ENCODE data around the gene LCLAT1.
"Not testable (repeated sequence)": the region's sequence is repeated elsewhere in the genome, so short reads cannot be mapped to it uniquely, and the experiment has no call there.

Gene LCLAT1

DNA sequence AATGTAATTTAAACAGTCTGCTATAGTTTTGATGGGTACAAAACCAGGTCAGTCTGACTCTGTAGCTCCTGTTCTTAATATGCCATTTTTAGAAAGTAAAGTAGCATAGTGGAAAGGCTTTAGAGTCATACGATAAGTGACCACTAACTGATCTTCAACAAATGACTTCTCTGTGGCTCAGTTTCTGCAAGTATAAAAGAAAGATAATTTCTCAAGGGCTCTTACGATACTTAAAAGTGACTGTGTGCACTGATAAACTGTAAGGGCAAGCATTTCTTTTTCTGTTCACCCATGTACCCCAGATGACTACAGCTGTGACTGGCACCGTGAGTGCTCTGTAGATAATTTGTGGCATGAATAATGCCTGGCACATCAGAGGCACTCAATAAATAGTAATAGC is 178.7 kb downstream of the LCLAT1 start:
- H3K9me3 ChIP-seq (ENCODE audit: low read length), result no peaks in the 10 kb centered on the region
- no peak overlapping the region for H2AFZ ChIP-seq (ENCODE audit: low read depth, low read length)
- H3K4me3 ChIP-seq (ENCODE audit: low read length), result no peak overlapping the region
- no peaks in the 10 kb centered on the region for H3K4me1 ChIP-seq (ENCODE audit: insufficient read depth, low read length)
- H3K27me3 ChIP-seq (ENCODE audit: insufficient read depth, low read length), result no peaks in the 10 kb centered on the region
- H3K36me3 ChIP-seq (ENCODE audit: insufficient read depth, low read length), result no peaks in the 10 kb centered on the region

DNA sequence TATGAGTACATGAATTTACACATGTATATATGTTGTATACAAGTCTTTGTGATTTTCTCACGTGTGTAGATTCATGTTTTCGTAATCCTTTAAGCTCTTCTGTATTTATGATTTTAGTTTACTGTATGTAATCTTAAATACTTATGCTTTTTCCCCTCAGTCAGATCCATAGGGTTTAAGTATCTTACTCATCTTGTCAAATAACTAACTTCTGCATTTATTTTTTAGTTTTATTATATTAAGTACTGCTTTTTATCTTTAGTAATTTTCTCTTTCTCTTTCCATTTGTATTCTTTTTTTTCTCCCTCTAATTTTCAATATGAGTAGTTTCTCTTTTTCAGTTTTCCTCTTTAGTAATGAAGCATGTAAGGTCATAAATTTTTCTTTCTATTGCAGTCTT is 179.4 kb downstream of the LCLAT1 start:
- Histone ChIP-seq H3K4me3 (ENCODE audit: low read length) (no peak overlapping the region), H2AFZ (ENCODE audit: low read depth, low read length) (no peak overlapping the region), H3K9me3 (ENCODE audit: low read length) (no peaks in the 10 kb centered on the region), H3K36me3 (ENCODE audit: insufficient read depth, low read length) (no peaks in the 10 kb centered on the region), H3K27me3 (ENCODE audit: insufficient read depth, low read length) (no peaks in the 10 kb centered on the region), H3K4me1 (ENCODE audit: insufficient read depth, low read length) (no peaks in the 10 kb centered on the region)

DNA sequence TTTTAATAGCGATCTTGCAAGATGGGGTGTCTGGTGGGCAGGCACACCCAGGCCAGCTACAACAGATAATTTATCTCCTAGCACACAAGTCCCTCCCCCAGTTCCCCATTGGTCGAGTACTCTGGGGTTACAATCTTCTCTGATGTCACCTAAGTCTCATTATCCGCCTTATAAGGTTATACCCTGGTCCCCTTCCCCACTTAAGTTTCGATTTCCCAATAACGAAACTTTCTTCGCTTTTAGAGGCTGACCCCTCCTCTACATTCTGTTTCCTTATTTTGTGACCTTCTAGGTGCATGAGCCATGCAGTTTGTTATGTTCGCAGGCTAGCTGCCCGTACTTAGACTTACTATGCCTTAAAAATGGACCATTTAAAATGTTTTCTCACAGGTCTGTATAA is 180.1 kb downstream of the LCLAT1 start:
- no peaks in the 10 kb centered on the region for H3K27me3 ChIP-seq (ENCODE audit: insufficient read depth, low read length)
- H3K4me1 ChIP-seq (ENCODE audit: insufficient read depth, low read length), result no peaks in the 10 kb centered on the region
- no peak overlapping the region for H3K4me3 ChIP-seq (ENCODE audit: low read length)
- H3K9me3 ChIP-seq (ENCODE audit: low read length), result no peaks in the 10 kb centered on the region
- no peak overlapping the region for H2AFZ ChIP-seq (ENCODE audit: low read depth, low read length)
- no peaks in the 10 kb centered on the region for H3K36me3 ChIP-seq (ENCODE audit: insufficient read depth, low read length)

DNA sequence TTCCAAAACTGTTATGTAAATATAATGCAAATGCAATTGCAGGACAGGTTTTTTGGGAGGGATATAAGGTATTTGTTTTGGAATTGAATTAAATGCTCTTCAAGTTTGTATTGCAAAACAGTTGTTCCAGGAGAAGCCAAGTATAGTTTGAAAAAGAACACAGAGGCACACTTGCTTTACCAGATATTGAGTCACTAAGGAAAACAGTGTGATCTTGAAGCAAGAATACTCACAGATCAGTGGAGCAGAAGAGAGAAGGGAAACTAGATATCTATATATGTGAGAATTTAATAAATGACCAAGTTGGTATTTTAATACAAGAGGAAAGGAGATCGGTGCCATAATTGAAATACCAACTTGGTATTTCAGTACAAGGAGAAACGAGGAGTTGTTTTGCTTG is 181.3 kb downstream of the LCLAT1 start:
- H2AFZ ChIP-seq (ENCODE audit: low read depth, low read length), result no peak overlapping the region
- H3K4me1 ChIP-seq (ENCODE audit: insufficient read depth, low read length), result no peaks in the 10 kb centered on the region
- no peaks in the 10 kb centered on the region for H3K36me3 ChIP-seq (ENCODE audit: insufficient read depth, low read length)

DNA sequence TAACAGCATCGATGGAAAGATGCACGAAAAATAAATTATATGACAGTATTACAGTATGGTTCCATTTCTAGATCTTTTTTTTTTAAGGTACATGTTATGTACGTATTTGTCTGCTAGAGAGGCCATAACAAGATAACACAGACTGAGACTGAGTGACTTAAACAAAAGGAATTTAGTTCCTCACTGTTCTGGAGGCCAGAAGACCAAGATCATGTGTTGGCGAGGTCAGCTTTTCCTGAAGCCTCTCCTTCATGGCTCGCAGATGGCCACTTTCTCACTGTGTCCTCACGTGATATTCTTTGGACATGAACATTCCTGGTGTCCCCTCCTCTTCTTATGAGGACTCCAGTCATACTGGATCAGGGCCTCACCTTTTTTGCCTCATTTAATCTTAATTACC is 182.8 kb downstream of the LCLAT1 start:
- Histone ChIP-seq H3K27me3 (ENCODE audit: insufficient read depth, low read length) (no peaks in the 10 kb centered on the region), H2AFZ (ENCODE audit: low read depth, low read length) (no peak overlapping the region), H3K36me3 (ENCODE audit: insufficient read depth, low read length) (no peaks in the 10 kb centered on the region), H3K4me3 (ENCODE audit: low read length) (no peak overlapping the region), H3K9me3 (ENCODE audit: low read length) (no peaks in the 10 kb centered on the region), H3K4me1 (ENCODE audit: insufficient read depth, low read length) (no peaks in the 10 kb centered on the region)

More for the DNA sequence above, 181.3 kb downstream of the LCLAT1 start:
- Histone ChIP-seq H3K4me3 (ENCODE audit: low read length) (no peak overlapping the region), H3K27me3 (ENCODE audit: insufficient read depth, low read length) (no peaks in the 10 kb centered on the region), H3K9me3 (ENCODE audit: low read length) (no peaks in the 10 kb centered on the region)

DNA sequence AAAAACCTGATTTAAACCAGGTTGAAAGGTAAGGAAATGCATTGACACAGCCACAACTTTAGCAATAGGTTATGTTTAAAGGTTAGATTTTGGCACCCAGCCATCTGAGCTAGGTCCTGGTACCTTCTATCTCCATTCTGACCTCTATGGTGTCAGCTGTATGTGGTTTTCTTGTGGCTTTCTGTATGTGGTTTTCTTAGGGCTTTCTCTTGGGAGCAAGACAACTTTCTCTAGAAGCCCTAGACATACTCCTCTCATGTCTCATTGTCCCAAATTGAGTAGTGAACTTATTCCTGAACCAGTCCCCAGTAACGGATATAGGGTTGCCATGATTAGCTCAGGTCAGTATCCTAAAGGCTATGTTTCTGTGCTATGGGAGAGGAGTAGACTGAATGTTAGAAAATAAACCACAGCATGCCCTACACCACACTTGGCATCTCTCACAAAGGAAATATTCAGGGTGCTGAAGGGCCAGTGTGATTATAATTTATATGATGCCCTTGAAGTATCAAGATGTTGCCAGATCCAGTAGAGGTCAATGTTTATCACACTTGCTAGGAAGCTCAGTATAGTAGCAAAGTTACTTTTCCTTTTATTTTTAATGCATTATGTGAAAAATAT is 184.1 kb downstream of the LCLAT1 start:
- H3K4me3 ChIP-seq (ENCODE audit: low read length), result no peak overlapping the region
- no peak overlapping the region for H2AFZ ChIP-seq (ENCODE audit: low read depth, low read length)
- no peaks in the 10 kb centered on the region for H3K4me1 ChIP-seq (ENCODE audit: insufficient read depth, low read length)
- no peaks in the 10 kb centered on the region for H3K27me3 ChIP-seq (ENCODE audit: insufficient read depth, low read length)
- no peaks in the 10 kb centered on the region for H3K36me3 ChIP-seq (ENCODE audit: insufficient read depth, low read length)
- no peaks in the 10 kb centered on the region for H3K9me3 ChIP-seq (ENCODE audit: low read length)

DNA sequence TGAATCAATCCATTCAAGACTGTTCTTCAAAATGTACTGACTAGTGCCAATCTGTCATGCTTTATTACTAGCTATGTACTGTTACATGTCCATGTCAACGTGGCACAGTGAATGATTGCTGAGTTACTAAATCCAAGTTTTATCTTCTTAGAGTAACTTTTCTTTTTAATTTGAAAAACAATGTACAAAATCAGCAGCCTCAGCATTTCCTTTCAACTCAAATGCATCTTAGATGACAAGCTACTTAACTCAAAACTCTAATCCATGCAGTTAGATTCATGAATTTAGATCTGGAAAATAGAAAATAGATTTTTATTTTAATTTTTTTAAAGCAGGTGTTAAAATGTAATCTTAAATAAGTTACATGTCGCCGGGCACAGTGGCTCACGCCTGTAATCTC is 186.0 kb downstream of the LCLAT1 start:
- no peaks in the 10 kb centered on the region for H3K4me1 ChIP-seq (ENCODE audit: insufficient read depth, low read length)
- no peaks in the 10 kb centered on the region for H3K9me3 ChIP-seq (ENCODE audit: low read length)
- H2AFZ ChIP-seq (ENCODE audit: low read depth, low read length), result no peak overlapping the region
- no peak overlapping the region for H3K4me3 ChIP-seq (ENCODE audit: low read length)
- no peaks in the 10 kb centered on the region for H3K36me3 ChIP-seq (ENCODE audit: insufficient read depth, low read length)
- H3K27me3 ChIP-seq (ENCODE audit: insufficient read depth, low read length), result no peaks in the 10 kb centered on the region

DNA sequence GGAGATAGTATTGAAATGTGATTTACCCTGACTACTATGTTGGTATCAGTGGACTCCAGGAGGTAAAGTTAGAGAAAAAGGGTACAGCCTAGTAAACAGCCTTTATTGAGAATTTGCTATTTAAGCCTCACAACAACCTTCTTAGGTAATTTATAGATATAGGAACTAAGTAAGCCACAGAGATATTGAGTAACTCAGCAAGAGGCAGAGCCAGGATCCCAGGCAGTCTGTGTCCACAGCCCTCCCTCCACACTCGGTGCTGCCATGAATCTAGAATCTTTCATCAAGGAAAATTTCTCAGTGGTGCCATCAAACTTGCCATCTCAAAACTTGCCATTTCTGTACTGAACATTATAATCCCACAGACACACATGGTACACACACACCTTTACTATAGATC is 189.3 kb downstream of the LCLAT1 start:
- H2AFZ ChIP-seq (ENCODE audit: low read depth, low read length), result no peak overlapping the region
- no peaks in the 10 kb centered on the region for H3K9me3 ChIP-seq (ENCODE audit: low read length)
- H3K4me1 ChIP-seq (ENCODE audit: insufficient read depth, low read length), result no peaks in the 10 kb centered on the region
- H3K27me3 ChIP-seq (ENCODE audit: insufficient read depth, low read length), result no peaks in the 10 kb centered on the region
- no peak overlapping the region for H3K4me3 ChIP-seq (ENCODE audit: low read length)
- H3K36me3 ChIP-seq (ENCODE audit: insufficient read depth, low read length), result peaks cover 11% of the 10 kb centered on the region

DNA sequence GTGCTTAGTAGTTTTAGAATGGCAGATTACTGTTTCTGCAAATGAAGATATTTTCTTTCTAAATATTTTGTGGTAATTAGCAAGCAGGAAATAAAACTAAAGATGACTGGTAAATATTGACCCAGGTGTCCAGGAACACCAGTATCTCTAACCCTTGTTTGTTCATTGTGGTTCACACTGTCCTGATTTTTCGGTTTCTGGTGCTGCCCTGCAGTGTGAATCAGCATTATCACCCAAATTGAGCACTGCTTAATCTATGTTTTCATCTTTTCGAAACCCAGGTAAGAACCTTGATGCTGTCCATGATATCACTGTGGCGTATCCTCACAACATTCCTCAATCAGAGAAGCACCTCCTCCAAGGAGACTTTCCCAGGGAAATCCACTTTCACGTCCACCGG is 192.8 kb downstream of the LCLAT1 start:
- Histone ChIP-seq H2AFZ (ENCODE audit: low read depth, low read length) (no peak overlapping the region), H3K27me3 (ENCODE audit: insufficient read depth, low read length) (no peaks in the 10 kb centered on the region), H3K4me3 (ENCODE audit: low read length) (no peak overlapping the region), H3K9me3 (ENCODE audit: low read length) (no peaks in the 10 kb centered on the region), H3K4me1 (ENCODE audit: insufficient read depth, low read length) (no peaks in the 10 kb centered on the region), H3K36me3 (ENCODE audit: insufficient read depth, low read length) (peaks cover 11% of the 10 kb centered on the region)

DNA sequence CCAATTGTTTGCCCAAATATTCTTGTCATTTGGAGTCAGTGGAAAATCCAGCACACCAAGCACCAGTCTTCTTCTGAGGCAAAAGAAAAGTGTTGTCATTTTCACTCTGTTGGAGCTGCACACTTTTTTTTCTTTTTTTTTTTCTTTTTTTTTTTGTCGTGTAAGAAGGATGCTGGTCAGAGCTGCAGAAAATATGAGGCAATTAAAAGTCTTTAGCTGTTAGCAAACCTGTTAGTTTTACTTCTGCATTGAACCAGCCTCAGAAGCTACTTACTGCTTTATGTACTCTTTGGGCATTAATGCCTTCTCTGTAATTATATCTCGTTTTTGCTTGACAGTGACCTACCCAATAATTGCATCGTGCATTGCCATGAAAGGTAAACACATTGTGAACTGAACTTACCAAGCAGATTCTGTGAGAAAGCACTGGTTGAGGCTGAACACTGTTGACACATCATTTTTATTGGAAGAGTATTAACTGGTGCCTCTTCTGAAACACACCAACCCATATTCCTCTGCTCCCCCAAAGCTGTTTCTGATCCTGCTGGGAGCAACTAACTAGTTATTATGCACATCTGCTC is 194.8 kb downstream of the LCLAT1 start:
- Histone ChIP-seq H3K4me3 (ENCODE audit: low read length) (no peak overlapping the region), H3K27me3 (ENCODE audit: insufficient read depth, low read length) (no peaks in the 10 kb centered on the region), H3K9me3 (ENCODE audit: low read length) (no peaks in the 10 kb centered on the region), H3K4me1 (ENCODE audit: insufficient read depth, low read length) (no peaks in the 10 kb centered on the region), H3K36me3 (ENCODE audit: insufficient read depth, low read length) (peaks cover 11% of the 10 kb centered on the region), H2AFZ (ENCODE audit: low read depth, low read length) (no peak overlapping the region)

DNA sequence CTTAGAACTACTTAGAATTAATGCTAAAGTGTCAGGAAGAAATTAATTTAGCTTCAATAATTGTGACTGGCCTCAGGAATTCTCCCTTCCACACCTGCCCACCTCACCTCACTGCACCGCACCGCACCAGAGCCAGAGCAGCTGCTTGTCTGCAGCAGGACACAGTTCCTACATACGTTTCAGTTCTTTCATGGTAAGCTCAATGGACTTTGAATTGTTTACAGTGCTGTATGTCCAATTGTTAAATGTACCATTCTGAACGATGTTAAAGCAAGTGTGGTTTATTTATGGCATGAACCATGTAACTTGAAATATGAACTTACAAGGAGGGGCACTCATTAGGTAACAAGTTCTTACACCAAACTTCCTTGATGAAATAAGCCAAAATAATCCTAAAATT is 196.0 kb downstream of the LCLAT1 start:
- H3K9me3 ChIP-seq (ENCODE audit: low read length); H3K27me3 ChIP-seq (ENCODE audit: insufficient read depth, low read length); H3K4me3 ChIP-seq (ENCODE audit: low read length); H2AFZ ChIP-seq (ENCODE audit: low read depth, low read length); H3K4me1 ChIP-seq (ENCODE audit: insufficient read depth, low read length): not testable (repeated sequence)
- H3K36me3 ChIP-seq (ENCODE audit: insufficient read depth, low read length), result peaks cover 11% of the 10 kb centered on the region

DNA sequence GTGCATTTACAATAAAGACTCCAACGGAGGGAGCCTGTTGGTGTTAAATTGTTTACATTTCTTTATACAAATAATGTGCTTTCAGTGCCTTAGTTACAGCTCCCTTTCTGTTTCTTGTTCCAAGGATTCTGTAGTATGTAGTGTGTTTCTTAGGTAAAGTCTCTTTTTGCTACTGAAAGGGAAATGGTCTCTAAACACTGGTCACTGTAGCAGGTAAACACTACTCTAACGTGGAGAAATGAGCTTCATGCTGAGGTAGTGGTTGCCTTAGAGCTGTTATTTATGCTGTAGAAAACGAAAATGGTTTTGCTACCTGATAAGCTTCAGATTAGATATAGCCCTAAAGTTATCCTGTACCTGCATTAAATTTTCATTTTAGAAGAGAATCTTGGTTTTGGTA is 196.6 kb downstream of the LCLAT1 start:
- H3K27me3 ChIP-seq (ENCODE audit: insufficient read depth, low read length), result no peaks in the 10 kb centered on the region
- no peaks in the 10 kb centered on the region for H3K9me3 ChIP-seq (ENCODE audit: low read length)
- H2AFZ ChIP-seq (ENCODE audit: low read depth, low read length), result no peak overlapping the region
- H3K4me3 ChIP-seq (ENCODE audit: low read length), result no peak overlapping the region
- H3K4me1 ChIP-seq (ENCODE audit: insufficient read depth, low read length), result no peaks in the 10 kb centered on the region
- peaks cover 11% of the 10 kb centered on the region for H3K36me3 ChIP-seq (ENCODE audit: insufficient read depth, low read length)

DNA sequence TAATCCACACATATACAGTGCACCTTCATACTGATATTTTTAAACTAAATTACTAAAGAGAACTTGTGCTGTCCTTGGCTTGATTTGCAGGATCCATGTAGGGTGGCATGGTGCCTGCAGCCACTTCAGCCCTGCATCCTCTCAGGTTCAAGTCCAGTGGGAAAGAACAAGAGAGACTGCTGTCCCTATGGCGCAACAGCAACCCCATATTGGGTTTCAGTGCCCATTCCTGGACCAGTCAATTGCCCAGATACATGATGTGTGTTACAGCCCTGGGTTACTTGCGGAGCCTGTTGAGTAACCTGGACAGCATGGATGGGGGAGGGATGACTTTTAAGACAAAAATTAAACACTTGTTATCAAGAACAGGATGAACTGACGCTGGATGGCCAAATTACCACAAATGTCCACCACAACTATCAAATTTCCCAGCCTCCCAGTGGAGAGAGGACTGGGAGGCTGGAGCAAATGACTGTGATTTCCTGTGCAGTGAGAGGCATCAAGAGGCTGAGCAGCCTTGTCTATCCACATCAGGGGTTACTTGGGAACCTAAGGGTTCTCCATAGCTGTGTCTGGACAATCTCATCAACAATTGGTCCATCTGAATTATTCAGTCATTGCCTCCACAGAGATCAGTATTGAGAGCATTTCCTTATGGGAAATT is 198.2 kb downstream of the LCLAT1 start:
- Histone ChIP-seq H3K4me1 (ENCODE audit: insufficient read depth, low read length) (no peaks in the 10 kb centered on the region), H3K27me3 (ENCODE audit: insufficient read depth, low read length) (no peaks in the 10 kb centered on the region), H3K36me3 (ENCODE audit: insufficient read depth, low read length) (peaks cover 7% of the 10 kb centered on the region), H3K9me3 (ENCODE audit: low read length) (no peaks in the 10 kb centered on the region), H3K4me3 (ENCODE audit: low read length) (no peak overlapping the region), H2AFZ (ENCODE audit: low read depth, low read length) (no peak overlapping the region)

DNA sequence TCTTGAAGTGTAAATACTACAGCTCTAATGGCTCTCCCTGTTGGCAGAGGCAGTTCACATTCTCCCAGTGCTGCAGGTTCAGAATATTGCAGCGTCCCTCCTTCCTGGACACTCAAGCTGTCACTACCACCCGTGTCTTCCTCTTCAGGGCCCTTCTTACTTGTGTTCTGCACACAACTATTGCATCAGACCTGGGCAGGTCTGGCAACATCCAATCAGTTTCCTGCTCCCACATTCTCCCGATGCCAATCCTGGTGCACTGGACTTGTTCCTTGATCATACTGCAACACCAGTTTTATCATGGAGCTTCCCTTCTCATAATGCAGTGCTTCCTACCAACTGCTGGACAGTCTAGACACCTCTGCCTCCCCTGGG is 198.7 kb downstream of the LCLAT1 start:
- Histone ChIP-seq H2AFZ (ENCODE audit: low read depth, low read length) (no peak overlapping the region), H3K36me3 (ENCODE audit: insufficient read depth, low read length) (peaks cover 3% of the 10 kb centered on the region), H3K4me1 (ENCODE audit: insufficient read depth, low read length) (no peaks in the 10 kb centered on the region), H3K9me3 (ENCODE audit: low read length) (no peaks in the 10 kb centered on the region), H3K4me3 (ENCODE audit: low read length) (no peak overlapping the region), H3K27me3 (ENCODE audit: insufficient read depth, low read length) (no peaks in the 10 kb centered on the region)
